ENCODE measurements around the gene PRADC1. TPM values are rescaled to one million over a fixed set of nuclear protein-coding genes. Genes with fewer than 3 reads are reported as not detected.

PRADC1 gene
- total and polyA plus RNA-seq, 9 of the 15 experiments (the other 6 are each of a cell fraction or from before 2014, with no cell fraction given): 7.3 to 47.4 (median 34.2) TPM

DNA sequence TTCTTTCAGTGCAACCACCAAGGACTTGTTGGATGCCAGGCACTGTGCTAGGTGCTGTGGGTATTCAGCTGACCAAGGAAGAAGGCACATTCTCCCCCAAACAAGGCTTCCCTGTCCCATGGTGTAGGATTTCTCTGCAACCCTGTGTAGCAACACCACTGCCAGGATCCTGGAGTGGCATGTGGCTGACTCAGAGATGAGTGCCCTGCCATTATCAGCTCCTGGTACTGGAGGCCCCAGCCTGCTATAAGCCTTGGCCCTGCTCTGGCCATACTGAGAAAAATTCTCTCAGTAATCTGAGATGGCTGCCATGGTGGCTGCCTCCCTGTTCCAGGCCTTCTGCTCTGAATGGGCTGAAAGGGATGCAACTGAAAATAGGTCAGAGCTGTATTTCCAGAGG, 14.7 kb downstream of the PRADC1 start:
- Histone ChIP-seq H3K27ac (ENCODE audit: extremely low read depth, low read depth, low read length) (no peak overlapping the region), H2AFZ (ENCODE audit: low read depth, low read length) (no peak overlapping the region), H3K27me3 (ENCODE audit: control insufficient read depth in 2 of 2, insufficient read depth in 2 of 2, low read length in 2 of 2) (no peaks in the 10 kb centered on the region), H3K4me3 (no peak overlapping the region), H3K36me3 (ENCODE audit: control insufficient read depth, insufficient read depth, low read length) (peaks cover 47% of the 10 kb centered on the region; the same call in 2 of the 3 replicates), H3K4me2 (ENCODE audit: insufficient read depth, low read length) (no peak overlapping the region), H3K4me1 (replicated peaks in 1 of 2; ENCODE audit: control insufficient read depth in 2 of 2, insufficient read depth in 2 of 2, low read length in 2 of 2) (peaks cover 7 to 9% of the 10 kb centered on the region in 2 experiments; a peak in 4 of 5 replicates), H3K9me1 (ENCODE audit: control insufficient read depth, insufficient read depth, low read length) (no peaks in the 10 kb centered on the region), H4K20me1 (replicated peaks; ENCODE audit: control insufficient read depth, insufficient read depth, low read length) (no peaks in the 10 kb centered on the region; the same call in 1 of the 2 replicates), H3K9me3 (replicated peaks; ENCODE audit: control insufficient read depth, insufficient read depth, low read depth, low read length) (no peaks in the 10 kb centered on the region), H3K79me2 (ENCODE audit: control insufficient read depth, insufficient read depth, low read length) (peaks cover 39% of the 10 kb centered on the region), H3K9ac (ENCODE audit: insufficient read depth in 1 of 2, low read depth in 2 of 2, low read length in 2 of 2) (peak overlapping the region in 1 of 2 experiments; percentile 37; a peak in 1 of 4 replicates)
- intact Hi-C loops (cut with micrococcal nuclease): no loop called here
- ChIA-PET CTCF (ENCODE audit: low intra/inter-chr PET ratio) (interaction anchor here (0.6 kb wide), 1 partner anchor 336 kb away, joined by 4 read pairs; no protein-coding TSS in a partner anchor), POLR2A (interaction anchor here (0.7 to 4.1 kb wide), 2 partner anchors 10 to 16 kb away, joined by 3 to 25 read pairs; partner anchors contain the start of gene CCT7)
- ATAC-seq (no peak), FAIRE-seq (no peak), DNase-seq (ENCODE audit: extremely low read depth in 1 of 4, low spot score in 3 of 4) (no peak)
- no TSS peak for BruUV-seq (replicated peaks)
- in situ Hi-C loops (cut with MboI): no loop called here
- TF ChIP-seq ZNF134 (CRISPR knock-in tag; conservative IDR thresholded peaks at IDR 0.05): no peak
- TF ChIP-seq, protein P1, sequence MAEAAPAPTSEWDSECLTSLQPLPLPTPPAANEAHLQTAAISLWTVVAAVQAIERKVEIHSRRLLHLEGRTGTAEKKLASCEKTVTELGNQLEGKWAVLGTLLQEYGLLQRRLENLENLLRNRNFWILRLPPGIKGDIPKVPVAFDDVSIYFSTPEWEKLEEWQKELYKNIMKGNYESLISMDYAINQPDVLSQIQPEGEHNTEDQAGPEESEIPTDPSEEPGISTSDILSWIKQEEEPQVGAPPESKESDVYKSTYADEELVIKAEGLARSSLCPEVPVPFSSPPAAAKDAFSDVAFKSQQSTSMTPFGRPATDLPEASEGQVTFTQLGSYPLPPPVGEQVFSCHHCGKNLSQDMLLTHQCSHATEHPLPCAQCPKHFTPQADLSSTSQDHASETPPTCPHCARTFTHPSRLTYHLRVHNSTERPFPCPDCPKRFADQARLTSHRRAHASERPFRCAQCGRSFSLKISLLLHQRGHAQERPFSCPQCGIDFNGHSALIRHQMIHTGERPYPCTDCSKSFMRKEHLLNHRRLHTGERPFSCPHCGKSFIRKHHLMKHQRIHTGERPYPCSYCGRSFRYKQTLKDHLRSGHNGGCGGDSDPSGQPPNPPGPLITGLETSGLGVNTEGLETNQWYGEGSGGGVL (CRISPR knock-in tag; IDR thresholded peaks at IDR 0.05): no peak

DNA sequence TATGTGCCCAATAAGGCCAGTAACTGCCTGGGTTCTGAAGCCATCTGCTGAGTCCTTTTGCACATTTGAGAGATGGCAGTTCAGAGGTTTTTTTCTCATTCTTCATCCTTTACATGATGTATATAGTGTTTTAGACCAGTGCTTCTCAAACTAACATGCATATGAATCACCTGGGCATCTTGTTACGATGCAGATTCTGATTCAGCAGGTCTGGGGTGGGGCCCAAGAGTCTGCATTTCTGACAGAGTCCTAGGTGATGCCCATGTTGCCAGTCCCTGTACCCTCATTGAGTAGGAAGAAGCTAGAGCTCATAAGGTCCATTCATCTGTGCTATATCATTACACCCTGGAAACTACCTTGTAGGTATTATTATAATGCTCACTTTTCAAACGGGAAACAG, 15.2 kb downstream of the PRADC1 start:
- DNase-seq (ENCODE audit: extremely low read depth in 1 of 4, low spot score in 3 of 4) (no peak), FAIRE-seq (no peak), ATAC-seq (no peak)
- H4K20me1 ChIP-seq (replicated peaks; ENCODE audit: control insufficient read depth, insufficient read depth, low read length): no peaks in the 10 kb centered on the region; the same call in 1 of the 2 replicates
- POLR2A ChIA-PET: interaction anchor here (4.1 kb wide), 1 partner anchor 11 kb away, joined by 25 read pairs; no protein-coding TSS in a partner anchor
- no peak overlapping the region for H3K4me2 ChIP-seq (ENCODE audit: insufficient read depth, low read length)
- H3K9ac ChIP-seq (ENCODE audit: insufficient read depth in 1 of 2, low read depth in 2 of 2, low read length in 2 of 2): no peak overlapping the region; a peak in 1 of 4 replicates
- no TSS peak for BruUV-seq (replicated peaks)
- no peak overlapping the region for H3K27ac ChIP-seq (ENCODE audit: extremely low read depth, low read depth, low read length)
- no peaks in the 10 kb centered on the region for H3K27me3 ChIP-seq (ENCODE audit: control insufficient read depth in 2 of 2, insufficient read depth in 2 of 2, low read length in 2 of 2)
- in situ Hi-C loops (cut with MboI): no loop called here
- no peak overlapping the region for H3K4me3 ChIP-seq
- CTCF ChIA-PET (ENCODE audit: low intra/inter-chr PET ratio): interaction anchor here (0.6 kb wide), 1 partner anchor 335 kb away, joined by 4 read pairs; no protein-coding TSS in a partner anchor
- no peaks in the 10 kb centered on the region for H3K9me1 ChIP-seq (ENCODE audit: control insufficient read depth, insufficient read depth, low read length)
- WGBS (ENCODE audit: insufficient coverage, low coverage, missing lambda C conversion rate): 58% methylated on average over 2 of the region's 2 CpGs
- peaks cover 12 to 13% of the 10 kb centered on the region in 2 experiments; a peak in 4 of 5 replicates for H3K4me1 ChIP-seq (replicated peaks in 1 of 2; ENCODE audit: control insufficient read depth in 2 of 2, insufficient read depth in 2 of 2, low read length in 2 of 2)
- no peak overlapping the region for H2AFZ ChIP-seq (ENCODE audit: low read depth, low read length)
- peaks cover 42% of the 10 kb centered on the region; the same call in 2 of the 3 replicates for H3K36me3 ChIP-seq (ENCODE audit: control insufficient read depth, insufficient read depth, low read length)
- H3K9me3 ChIP-seq (replicated peaks; ENCODE audit: control insufficient read depth, insufficient read depth, low read depth, low read length): no peaks in the 10 kb centered on the region
- peaks cover 39% of the 10 kb centered on the region for H3K79me2 ChIP-seq (ENCODE audit: control insufficient read depth, insufficient read depth, low read length)
- intact Hi-C loops (cut with micrococcal nuclease): no loop called here
- TF ChIP-seq SRSF3 (IDR thresholded peaks at IDR 0.05; ENCODE audit: insufficient read depth, low read length) (no peak), RAD21 (CRISPR knock-in tag; conservative IDR thresholded peaks at IDR 0.05 in 1 of 2, IDR thresholded peaks at IDR 0.05 in 1 of 2) (no peak), FOXJ3 (CRISPR knock-in tag; IDR thresholded peaks at IDR 0.05) (no peak), ZNF584 (CRISPR knock-in tag; IDR thresholded peaks at IDR 0.05; ENCODE audit: low read depth) (no peak), POLR2AphosphoS2 (IDR thresholded peaks at IDR 0.05; ENCODE audit: low read length) (no peak), ZNF197 (CRISPR knock-in tag; IDR thresholded peaks at IDR 0.05; ENCODE audit: low read depth) (no peak), ZFX (CRISPR knock-in tag; IDR thresholded peaks at IDR 0.05) (no peak), ASH1L (IDR thresholded peaks at IDR 0.05; ENCODE audit: borderline replicate concordance, low read depth, partially characterized antibody) (no peak)
- TF ChIP-seq, protein P2, sequence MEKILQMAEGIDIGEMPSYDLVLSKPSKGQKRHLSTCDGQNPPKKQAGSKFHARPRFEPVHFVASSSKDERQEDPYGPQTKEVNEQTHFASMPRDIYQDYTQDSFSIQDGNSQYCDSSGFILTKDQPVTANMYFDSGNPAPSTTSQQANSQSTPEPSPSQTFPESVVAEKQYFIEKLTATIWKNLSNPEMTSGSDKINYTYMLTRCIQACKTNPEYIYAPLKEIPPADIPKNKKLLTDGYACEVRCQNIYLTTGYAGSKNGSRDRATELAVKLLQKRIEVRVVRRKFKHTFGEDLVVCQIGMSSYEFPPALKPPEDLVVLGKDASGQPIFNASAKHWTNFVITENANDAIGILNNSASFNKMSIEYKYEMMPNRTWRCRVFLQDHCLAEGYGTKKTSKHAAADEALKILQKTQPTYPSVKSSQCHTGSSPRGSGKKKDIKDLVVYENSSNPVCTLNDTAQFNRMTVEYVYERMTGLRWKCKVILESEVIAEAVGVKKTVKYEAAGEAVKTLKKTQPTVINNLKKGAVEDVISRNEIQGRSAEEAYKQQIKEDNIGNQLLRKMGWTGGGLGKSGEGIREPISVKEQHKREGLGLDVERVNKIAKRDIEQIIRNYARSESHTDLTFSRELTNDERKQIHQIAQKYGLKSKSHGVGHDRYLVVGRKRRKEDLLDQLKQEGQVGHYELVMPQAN (IDR thresholded peaks at IDR 0.05; ENCODE audit: borderline replicate concordance): no peak

All from K562 (cell line).